Measurements from ENCODE around the gene SPTBN4. TPM values are rescaled to one million over a fixed set of nuclear protein-coding genes. Genes with fewer than 3 reads are reported as not detected.
"Not testable (repeated sequence)": the region's sequence is repeated elsewhere in the genome, so short reads cannot be mapped to it uniquely, and the experiment has no call there.

The SPTBN4 gene
- total and polyA plus RNA-seq, 2 experiments from 2014 or later = 0.32 to 5.5 TPM

GRCh38 chr19:40556953-40557530, 90.2 kb downstream of the SPTBN4 start:
- TF ChIP-seq CTCF (IDR thresholded peaks at IDR 0.05; ENCODE audit: low read depth, low read length) = no peak
- no peaks in the 10 kb centered on the region for H3K36me3 ChIP-seq
- no peak overlapping the region for H3K4me3 ChIP-seq
- H3K27ac ChIP-seq = no peak overlapping the region
- H3K4me1 ChIP-seq (ENCODE audit: low read depth) = no peaks in the 10 kb centered on the region
- no peak for DNase-seq (ENCODE audit: low read depth in 1 of 2, low spot score in 1 of 2)
- peaks cover 83% of the 10 kb centered on the region for H3K27me3 ChIP-seq
- H3K9me3 ChIP-seq (ENCODE audit: low read depth) = no peaks in the 10 kb centered on the region

GRCh38 chr19:40559394-40559793, 92.6 kb downstream of the SPTBN4 start:
- H3K4me3 ChIP-seq = no peak overlapping the region
- H3K27ac ChIP-seq = no peak overlapping the region
- H3K36me3 ChIP-seq = no peaks in the 10 kb centered on the region
- no peak for DNase-seq (ENCODE audit: low read depth in 1 of 2, low spot score in 1 of 2)
- TF ChIP-seq CTCF (IDR thresholded peaks at IDR 0.05; ENCODE audit: low read depth, low read length) = no peak
- no peaks in the 10 kb centered on the region for H3K9me3 ChIP-seq (ENCODE audit: low read depth)
- peaks cover 79% of the 10 kb centered on the region for H3K27me3 ChIP-seq
- no peaks in the 10 kb centered on the region for H3K4me1 ChIP-seq (ENCODE audit: low read depth)

- no peak for TF ChIP-seq CTCF (IDR thresholded peaks at IDR 0.05; ENCODE audit: low read depth, low read length)
- no peaks in the 10 kb centered on the region for H3K4me1 ChIP-seq (ENCODE audit: low read depth)
- no peaks in the 10 kb centered on the region for H3K9me3 ChIP-seq (ENCODE audit: low read depth)
- no peaks in the 10 kb centered on the region for H3K36me3 ChIP-seq
- no peak overlapping the region for H3K27ac ChIP-seq
- H3K4me3 ChIP-seq = no peak overlapping the region
- no peak for DNase-seq (ENCODE audit: low read depth in 1 of 2, low spot score in 1 of 2)
- H3K27me3 ChIP-seq = peaks cover 79% of the 10 kb centered on the region
Observed at GRCh38 chr19:40560092-40560507, 93.3 kb downstream of the SPTBN4 start.

- Histone ChIP-seq H3K27ac (no peak overlapping the region), H3K27me3 (peaks cover 80% of the 10 kb centered on the region), H3K4me3 (no peak overlapping the region), H3K4me1 (ENCODE audit: low read depth) (no peaks in the 10 kb centered on the region), H3K9me3 (ENCODE audit: low read depth) (no peaks in the 10 kb centered on the region), H3K36me3 (no peaks in the 10 kb centered on the region)
- TF ChIP-seq CTCF (IDR thresholded peaks at IDR 0.05; ENCODE audit: low read depth, low read length) = no peak
- DNase-seq (ENCODE audit: low read depth in 1 of 2, low spot score in 1 of 2) = no peak
Observed at GRCh38 chr19:40561947-40562346, 95.1 kb downstream of the SPTBN4 start.

GRCh38 chr19:40564535-40564934, 97.7 kb downstream of the SPTBN4 start:
- H3K36me3 ChIP-seq; H3K4me1 ChIP-seq (ENCODE audit: low read depth); H3K9me3 ChIP-seq (ENCODE audit: low read depth); DNase-seq (ENCODE audit: low read depth in 1 of 2, low spot score in 1 of 2); H3K27ac ChIP-seq; H3K4me3 ChIP-seq: not testable (repeated sequence)
- peaks cover 90% of the 10 kb centered on the region for H3K27me3 ChIP-seq

- no peaks in the 10 kb centered on the region for H3K36me3 ChIP-seq
- peaks cover 90% of the 10 kb centered on the region for H3K27me3 ChIP-seq
- no peaks in the 10 kb centered on the region for H3K9me3 ChIP-seq (ENCODE audit: low read depth)
Observed at GRCh38 chr19:40565355-40565754, 98.6 kb downstream of the SPTBN4 start.

More at GRCh38 chr19:40565355-40565754, 98.6 kb downstream of the SPTBN4 start:
- Histone ChIP-seq H3K27ac (no peak overlapping the region), H3K4me3 (no peak overlapping the region), H3K4me1 (ENCODE audit: low read depth) (no peaks in the 10 kb centered on the region)
- TF ChIP-seq CTCF (IDR thresholded peaks at IDR 0.05; ENCODE audit: low read depth, low read length) = no peak
- no peak for DNase-seq (ENCODE audit: low read depth in 1 of 2, low spot score in 1 of 2)

Measured in cardiac muscle cell (in vitro differentiated cells and primary cell).